Left kidney (tissue), 2 donors: ENCODE data around the gene LRCH3. TPM values are rescaled to one million over a fixed set of nuclear protein-coding genes. Genes with fewer than 3 reads are reported as not detected.

Experiments
- DNase-seq: peaks from one replicate; pipeline ENCODE4 v3.0.0-alpha.2; 2013
- polyA plus RNA-seq: library from polyadenylated mRNA; unstranded; fragments of 120-200 nt; gene quantifications from one replicate; pipeline ENCODE4 v1.2.1, GENCODE V29; 2013; ENCODE audit not compliant: insufficient read length

LRCH3 gene
- polyA plus RNA-seq, 1 donor: 60.8 TPM

GRCh38 chr3:197833930-197834715, 43.1 kb downstream of the LRCH3 start:
- DNase-seq: no peak

GRCh38 chr3:197835509-197835908, 44.5 kb downstream of the LRCH3 start:
- no peak for DNase-seq

GRCh38 chr3:197836244-197836643, 45.2 kb downstream of the LRCH3 start:
- DNase-seq: no peak

GRCh38 chr3:197837282-197837681, 46.2 kb downstream of the LRCH3 start:
- DNase-seq: no peak

DNA sequence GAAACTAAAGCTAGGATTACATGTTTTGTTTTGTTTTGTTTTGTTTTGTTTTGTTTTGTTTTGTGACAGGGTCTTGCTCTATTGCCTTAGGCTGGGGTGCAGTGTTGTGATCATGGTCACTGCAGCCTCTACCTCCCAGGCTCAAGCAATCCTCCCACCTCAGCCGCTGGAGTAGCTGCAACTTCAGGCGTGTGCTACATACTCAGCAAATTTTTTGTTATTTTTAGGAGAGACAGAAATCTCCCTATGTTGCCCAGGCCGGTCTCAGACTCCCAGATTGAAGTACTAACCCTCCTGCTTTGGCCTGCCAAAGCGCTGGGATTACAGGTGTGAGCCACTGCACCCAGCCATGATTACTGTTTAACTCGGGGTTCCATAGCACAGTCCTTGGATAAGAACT, 50.7 kb downstream of the LRCH3 start:
- no peak for DNase-seq

DNA sequence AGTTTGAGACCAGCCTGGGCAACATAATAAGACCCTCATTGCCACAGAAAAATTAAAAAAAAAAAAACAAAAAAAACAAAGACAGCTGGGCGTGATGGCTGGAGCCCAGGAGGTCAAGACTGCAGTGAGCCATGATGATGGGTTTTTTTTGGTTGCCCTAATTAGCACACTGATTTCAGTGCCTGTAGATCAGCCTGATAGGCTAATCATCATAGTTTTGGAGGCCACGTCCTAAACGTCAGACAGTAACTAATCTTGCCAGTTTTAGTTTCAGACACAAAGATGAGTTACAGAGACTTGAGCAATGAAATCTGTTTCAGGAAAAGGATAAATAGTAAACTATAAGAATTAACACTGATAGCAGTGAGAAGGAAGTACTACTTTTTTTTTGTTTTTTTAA, 55.4 kb downstream of the LRCH3 start:
- no peak for DNase-seq

- DNase-seq: no peak
Measured at GRCh38 chr3:197847866-197848401, 56.9 kb downstream of the LRCH3 start.

DNA sequence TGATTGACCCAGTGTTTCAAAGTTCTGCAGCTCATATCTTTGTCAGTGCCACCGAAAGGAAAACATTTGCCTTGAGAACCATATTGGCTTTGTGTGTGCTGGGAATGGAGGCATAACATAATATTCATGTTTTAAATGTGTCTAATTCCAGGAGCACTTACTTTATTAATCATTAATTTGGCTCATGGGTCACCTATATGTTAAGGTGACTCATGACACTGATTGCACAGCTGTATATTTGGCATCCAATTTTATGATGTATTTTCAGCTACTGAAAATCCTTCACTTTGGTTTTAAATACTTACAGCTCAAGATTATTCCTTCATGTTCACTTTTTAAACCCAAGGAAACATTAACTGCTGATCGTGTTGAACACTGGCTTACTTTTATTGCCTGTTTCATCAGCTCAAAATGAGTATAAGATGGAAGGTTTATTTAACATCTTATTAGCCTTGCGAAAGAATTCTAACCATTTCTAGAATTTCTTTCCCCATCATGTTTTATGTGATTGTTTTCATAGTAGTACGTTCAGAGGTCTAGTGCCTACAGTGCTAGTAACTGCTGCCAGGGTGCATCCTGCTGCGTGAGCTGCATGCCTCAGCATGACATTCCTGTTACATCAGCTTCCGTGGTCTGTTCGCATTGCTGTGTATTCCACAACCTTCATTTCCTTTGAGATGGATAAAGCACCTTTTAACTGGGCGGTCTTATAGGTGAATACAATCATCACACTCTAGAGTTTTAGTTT, 63.7 kb downstream of the LRCH3 start:
- DNase-seq: no peak

- no peak for DNase-seq
Measured at GRCh38 chr3:197855571-197855970, 64.5 kb downstream of the LRCH3 start.

GRCh38 chr3:197856199-197856816, 65.3 kb downstream of the LRCH3 start:
- DNase-seq: no peak

GRCh38 chr3:197858133-197858532, 67.1 kb downstream of the LRCH3 start:
- no peak for DNase-seq

- DNase-seq: no peak
Measured at GRCh38 chr3:197858598-197858997, 67.5 kb downstream of the LRCH3 start.

GRCh38 chr3:197866035-197866434, 75.0 kb downstream of the LRCH3 start:
- DNase-seq: no peak

DNA sequence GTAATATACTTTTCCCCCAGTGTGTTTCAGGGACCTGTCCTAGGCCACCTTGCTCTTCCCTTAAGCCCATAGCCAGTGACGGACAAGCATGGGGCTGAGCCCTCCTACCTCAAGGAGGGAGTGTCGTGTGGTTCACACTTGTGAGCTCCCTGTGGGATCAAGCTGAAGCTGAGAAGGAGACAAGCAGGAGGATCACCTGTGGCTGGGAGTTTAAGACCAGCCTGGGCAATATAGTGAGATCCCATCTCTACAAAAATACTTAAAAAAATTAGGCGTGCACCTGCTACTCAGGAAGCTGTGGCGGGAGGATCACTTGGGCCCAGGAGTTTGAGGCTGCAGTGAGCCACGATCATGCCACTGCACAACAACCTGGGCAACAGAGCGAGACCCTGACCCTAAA, 82.3 kb downstream of the LRCH3 start:
- DNase-seq: no peak

DNA sequence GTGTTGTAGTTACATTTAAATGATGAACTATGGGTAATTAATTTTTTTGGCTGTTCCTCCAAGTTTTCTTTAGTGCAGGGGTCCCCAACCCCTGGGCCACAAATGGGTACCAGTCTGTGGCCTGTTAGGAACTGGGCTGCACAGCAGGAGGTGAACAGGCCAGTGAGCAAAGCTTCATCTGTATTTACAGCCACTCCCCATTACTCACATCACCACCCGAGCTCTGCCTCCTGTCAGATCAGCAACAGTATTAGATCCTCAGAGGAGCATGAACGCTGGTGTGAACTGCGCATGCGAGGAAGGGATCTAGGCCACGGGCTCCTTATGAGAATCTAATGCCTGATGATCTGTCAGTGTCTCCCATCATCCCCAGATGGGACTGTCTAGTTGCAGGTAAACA, 83.0 kb downstream of the LRCH3 start:
- DNase-seq: no peak

- DNase-seq: no peak
Measured at GRCh38 chr3:197874653-197875052, 83.6 kb downstream of the LRCH3 start.

- DNase-seq: no peak
Measured at GRCh38 chr3:197877902-197878301, 86.8 kb downstream of the LRCH3 start.

- no peak for DNase-seq
Measured at GRCh38 chr3:197878427-197878826, 87.4 kb downstream of the LRCH3 start.

- no peak for DNase-seq
Measured at GRCh38 chr3:197880491-197881269, 89.6 kb downstream of the LRCH3 start.

- no peak for DNase-seq
Measured at GRCh38 chr3:197881270-197881969, 90.4 kb downstream of the LRCH3 start.

DNA sequence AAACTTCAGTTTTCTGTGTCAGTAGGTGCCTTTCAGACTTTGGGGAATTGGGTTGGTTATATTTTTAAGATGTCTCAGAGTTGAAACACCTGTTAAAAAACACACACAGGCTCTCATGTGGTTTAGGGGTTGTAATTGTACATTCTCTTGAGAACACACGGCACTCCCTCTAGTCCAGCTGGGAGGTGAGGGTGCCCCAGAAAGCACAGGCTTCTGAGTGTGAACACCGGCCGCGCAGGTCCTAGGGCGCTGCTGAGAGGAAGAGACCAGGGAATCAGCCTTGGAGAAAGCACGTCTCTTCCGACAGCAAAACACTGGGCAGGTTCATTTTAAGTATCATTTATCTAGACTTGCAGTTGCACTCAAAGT, 90.9 kb downstream of the LRCH3 start:
- no peak for DNase-seq

GRCh38 chr3:197882586-197882985, 91.5 kb downstream of the LRCH3 start:
- DNase-seq: no peak
